ENCODE measurements around the gene SLC5A9. TPM values are rescaled to one million over a fixed set of nuclear protein-coding genes. Genes with fewer than 3 reads are reported as not detected.

SLC5A9 gene
- total RNA-seq, 1 donor from 2014 or later, result not detected

DNA sequence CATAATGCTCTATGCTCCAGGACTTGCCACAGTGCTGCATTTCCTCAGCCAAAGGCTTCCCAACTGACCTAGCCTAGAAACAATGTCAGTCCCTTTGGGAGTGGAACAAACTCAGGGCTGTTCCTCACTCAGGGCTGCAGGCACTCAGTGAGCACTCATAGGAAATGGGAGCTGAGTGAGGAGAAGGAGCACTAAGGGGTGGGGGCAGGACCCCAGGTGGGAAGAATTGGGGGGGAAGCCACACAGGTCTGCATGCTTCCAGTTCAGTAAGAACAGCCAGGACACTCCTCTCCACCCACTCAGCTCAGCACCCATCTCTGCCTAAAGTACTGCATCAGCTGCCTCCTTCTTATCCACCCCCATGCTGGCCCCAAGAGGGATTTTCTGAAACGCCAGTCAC is 7.3 kb upstream of the SLC5A9 start:
- DNase-seq (ENCODE audit: low read depth) (no peak), FAIRE-seq (no peak)
- TF ChIP-seq, protein P1, sequence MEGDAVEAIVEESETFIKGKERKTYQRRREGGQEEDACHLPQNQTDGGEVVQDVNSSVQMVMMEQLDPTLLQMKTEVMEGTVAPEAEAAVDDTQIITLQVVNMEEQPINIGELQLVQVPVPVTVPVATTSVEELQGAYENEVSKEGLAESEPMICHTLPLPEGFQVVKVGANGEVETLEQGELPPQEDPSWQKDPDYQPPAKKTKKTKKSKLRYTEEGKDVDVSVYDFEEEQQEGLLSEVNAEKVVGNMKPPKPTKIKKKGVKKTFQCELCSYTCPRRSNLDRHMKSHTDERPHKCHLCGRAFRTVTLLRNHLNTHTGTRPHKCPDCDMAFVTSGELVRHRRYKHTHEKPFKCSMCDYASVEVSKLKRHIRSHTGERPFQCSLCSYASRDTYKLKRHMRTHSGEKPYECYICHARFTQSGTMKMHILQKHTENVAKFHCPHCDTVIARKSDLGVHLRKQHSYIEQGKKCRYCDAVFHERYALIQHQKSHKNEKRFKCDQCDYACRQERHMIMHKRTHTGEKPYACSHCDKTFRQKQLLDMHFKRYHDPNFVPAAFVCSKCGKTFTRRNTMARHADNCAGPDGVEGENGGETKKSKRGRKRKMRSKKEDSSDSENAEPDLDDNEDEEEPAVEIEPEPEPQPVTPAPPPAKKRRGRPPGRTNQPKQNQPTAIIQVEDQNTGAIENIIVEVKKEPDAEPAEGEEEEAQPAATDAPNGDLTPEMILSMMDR (IDR thresholded peaks at IDR 0.05; ENCODE audit: insufficient read depth, low read length, severe bottlenecking), result no peak

DNA sequence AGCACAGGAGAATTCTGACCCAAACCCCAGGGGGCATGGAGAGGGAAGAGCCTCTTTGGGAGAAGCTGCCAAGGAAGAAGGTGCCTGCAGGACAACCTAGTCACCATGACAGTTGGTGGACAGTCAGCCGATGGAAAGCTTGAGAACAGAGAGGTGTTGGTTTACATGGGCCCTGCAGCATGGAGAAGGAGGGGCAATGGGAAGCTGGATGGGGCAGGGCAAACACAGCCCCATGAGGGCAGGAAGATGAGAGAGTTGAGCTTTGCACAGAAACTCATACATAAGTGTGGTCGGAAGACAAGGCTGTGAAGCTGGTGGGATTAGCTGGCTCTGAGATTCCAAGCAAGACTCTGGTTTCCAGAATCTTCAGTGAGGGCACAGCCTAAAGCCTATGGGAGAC is 6.6 kb upstream of the SLC5A9 start:
- Histone ChIP-seq H3K4me3 (ENCODE audit: low read depth, low read length) (no peak overlapping the region), H3K27me3 (ENCODE audit: control insufficient read depth, insufficient read depth, low read length) (no peaks in the 10 kb centered on the region), H3K36me3 (ENCODE audit: control insufficient read depth, insufficient read depth, low read length) (no peaks in the 10 kb centered on the region)
- DNase-seq (ENCODE audit: low read depth) (no peak), FAIRE-seq (no peak)
- TF ChIP-seq, protein P1 (IDR thresholded peaks at IDR 0.05; ENCODE audit: insufficient read depth, low read length, severe bottlenecking), result no peak

More for the DNA sequence above, 7.3 kb upstream of the SLC5A9 start:
- no peaks in the 10 kb centered on the region for H3K36me3 ChIP-seq (ENCODE audit: control insufficient read depth, insufficient read depth, low read length)
- H3K27me3 ChIP-seq (ENCODE audit: control insufficient read depth, insufficient read depth, low read length), result no peaks in the 10 kb centered on the region
- H3K4me3 ChIP-seq (ENCODE audit: low read depth, low read length), result no peak overlapping the region

DNA sequence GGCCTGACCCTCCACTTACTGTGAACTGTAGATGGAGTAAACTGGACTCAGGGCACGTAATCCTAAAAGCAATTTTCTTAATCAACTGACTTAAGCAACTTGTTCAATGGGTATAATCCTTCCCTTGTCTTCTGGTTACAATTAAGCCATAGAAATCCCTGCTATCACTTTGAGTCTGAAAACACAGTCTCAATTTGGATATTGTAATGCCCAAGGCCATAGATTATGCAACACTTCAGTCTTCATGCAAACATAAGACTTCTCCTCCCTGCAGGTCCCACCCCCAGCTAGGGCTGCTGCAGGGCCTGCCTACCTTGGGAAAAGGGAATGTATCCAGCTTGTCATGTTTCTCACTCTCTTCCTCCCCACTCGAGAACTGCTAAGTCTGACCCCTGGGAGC is 6.2 kb upstream of the SLC5A9 start:
- no peaks in the 10 kb centered on the region for H3K36me3 ChIP-seq (ENCODE audit: control insufficient read depth, insufficient read depth, low read length)
- DNase-seq (ENCODE audit: low read depth) (no peak), FAIRE-seq (no peak)
- no peak overlapping the region for H3K4me3 ChIP-seq (ENCODE audit: low read depth, low read length)
- H3K27me3 ChIP-seq (ENCODE audit: control insufficient read depth, insufficient read depth, low read length), result no peaks in the 10 kb centered on the region
- TF ChIP-seq, protein P1 (IDR thresholded peaks at IDR 0.05; ENCODE audit: insufficient read depth, low read length, severe bottlenecking), result no peak

DNA sequence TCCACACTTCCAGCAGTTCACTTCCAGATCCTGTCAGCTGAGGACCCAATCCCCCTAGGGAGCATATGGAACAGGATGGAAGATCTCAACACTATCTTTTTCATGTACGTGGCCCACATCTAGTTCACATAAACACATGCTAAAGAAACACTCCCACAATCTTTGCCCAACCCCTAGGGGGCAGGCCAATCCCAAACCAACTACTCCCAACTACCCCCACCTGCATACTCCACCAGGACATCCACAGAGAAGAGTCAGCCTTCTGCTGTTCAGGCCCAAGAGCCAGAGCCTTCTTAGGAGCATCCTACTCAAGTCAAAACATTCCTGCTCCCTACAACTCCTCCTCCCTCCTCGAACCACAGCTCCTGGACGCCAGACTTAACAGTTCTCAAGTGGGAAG is 5.6 kb upstream of the SLC5A9 start:
- no peaks in the 10 kb centered on the region for H3K27me3 ChIP-seq (ENCODE audit: control insufficient read depth, insufficient read depth, low read length)
- DNase-seq (ENCODE audit: low read depth) (no peak), FAIRE-seq (no peak)
- no peak overlapping the region for H3K4me3 ChIP-seq (ENCODE audit: low read depth, low read length)
- H3K36me3 ChIP-seq (ENCODE audit: control insufficient read depth, insufficient read depth, low read length), result no peaks in the 10 kb centered on the region
- TF ChIP-seq, protein P1 (IDR thresholded peaks at IDR 0.05; ENCODE audit: insufficient read depth, low read length, severe bottlenecking), result no peak

DNA sequence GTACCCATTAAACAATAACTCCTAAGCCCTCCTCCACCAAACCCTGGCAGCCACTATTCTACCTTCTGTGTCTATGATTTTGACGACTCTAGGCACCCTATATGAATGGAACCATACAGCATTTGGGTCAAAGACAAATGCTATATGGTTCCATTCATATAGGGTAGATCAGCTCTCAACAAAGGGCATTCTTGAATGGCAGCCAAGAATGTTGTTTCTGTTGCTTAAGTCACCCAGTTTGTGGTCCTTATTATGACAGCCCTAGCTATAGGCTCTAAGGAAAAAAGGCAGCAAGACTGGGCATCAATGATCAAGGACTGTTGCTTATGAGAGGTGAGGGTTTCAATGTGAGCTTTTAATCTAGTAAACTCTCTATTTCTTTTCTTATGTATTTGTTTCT is 4.7 kb upstream of the SLC5A9 start:
- FAIRE-seq, result no peak
- H3K4me3 ChIP-seq (ENCODE audit: low read depth, low read length), result no peak overlapping the region
- TF ChIP-seq, protein P1 (IDR thresholded peaks at IDR 0.05; ENCODE audit: insufficient read depth, low read length, severe bottlenecking), result no peak
- DNase-seq (ENCODE audit: low read depth), result peak; percentile 14
- H3K27me3 ChIP-seq (ENCODE audit: control insufficient read depth, insufficient read depth, low read length), result no peaks in the 10 kb centered on the region
- H3K36me3 ChIP-seq (ENCODE audit: control insufficient read depth, insufficient read depth, low read length), result no peaks in the 10 kb centered on the region

DNA sequence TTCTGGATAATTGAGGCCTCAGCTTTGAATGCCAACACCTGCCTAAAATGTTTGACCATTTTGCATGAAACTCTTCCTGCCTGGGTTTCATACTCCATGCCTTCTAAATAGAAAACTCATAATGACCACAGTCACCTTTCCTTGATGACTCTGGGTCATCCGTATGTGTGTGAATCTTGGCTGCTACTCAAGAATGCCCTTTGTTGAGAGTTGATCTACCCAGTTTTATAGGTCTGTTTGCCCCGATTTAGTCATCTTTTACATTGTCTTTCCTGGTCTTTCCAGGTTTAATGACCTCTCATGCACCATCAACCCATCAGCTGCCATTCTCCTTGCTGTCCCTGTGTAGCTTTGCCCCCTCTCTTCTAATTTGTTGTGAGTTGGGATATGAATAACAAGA is 2.7 kb upstream of the SLC5A9 start:
- Histone ChIP-seq H3K27me3 (ENCODE audit: control insufficient read depth, insufficient read depth, low read length) (no peaks in the 10 kb centered on the region), H3K4me3 (ENCODE audit: low read depth, low read length) (no peak overlapping the region), H3K36me3 (ENCODE audit: control insufficient read depth, insufficient read depth, low read length) (no peaks in the 10 kb centered on the region)
- FAIRE-seq, result no peak
- TF ChIP-seq, protein P1 (IDR thresholded peaks at IDR 0.05; ENCODE audit: insufficient read depth, low read length, severe bottlenecking), result no peak
- DNase-seq (ENCODE audit: low read depth), result no peak

Data from bronchial epithelial cell (primary cell).